Pancreas (tissue), 10 donors: ENCODE data around the gene ELMOD1. TPM values are rescaled to one million over a fixed set of nuclear protein-coding genes. Genes with fewer than 3 reads are reported as not detected.

Source experiments
- ATAC-seq, 4 donors: fragments of 200-7000 bp; cut with Tn5 transposase; one replicate each; pipeline versions ENCODE4 v1.8.0 to v1.9.1; 2020; ENCODE audit warnings: mild to moderate bottlenecking in 4 of 4, moderate library complexity in 4 of 4
- DNase-seq, 6 donors: peaks; one replicate each; pipeline ENCODE4 v3.0.0-alpha.2; 2020
- FAIRE-seq: peaks from 2 replicates; lab custom pipeline; 2012; peaks lifted over from hg19 to GRCh38; lab: Jason Lieb, UNC
- H3K27ac ChIP-seq, 4 donors: fragments of 200-600 bp; sonication (generic); 1 replicate in 3 of 4; 2 replicates in 1 of 4; pipeline versions ENCODE4 v1.5.0 to v1.8.0; 2020
- H3K27me3 ChIP-seq, 4 donors: fragments of 200-600 bp; one replicate each; pipeline ENCODE4 v1.8.0; 2021
- H3K36me3 ChIP-seq, 3 donors: fragments of 200-600 bp; sonication (generic) in 1 of 3; one replicate each; pipeline versions ENCODE4 v1.5.0 to v1.8.0; 2020 to 2021
- H3K4me1 ChIP-seq, 3 donors: fragments of 200-600 bp; one replicate each; pipeline ENCODE4 v1.8.0; 2021
- H3K4me3 ChIP-seq, 4 donors: fragments of 200-600 bp; sonication (generic) in 2 of 4; one replicate each; pipeline versions ENCODE4 v1.5.0 to v1.8.0; 2020 to 2021
- H3K9me3 ChIP-seq, 4 donors: fragments of 200-600 bp; one replicate each; pipeline ENCODE4 v1.8.0; 2021
- CTCF ChIP-seq, 4 donors: fragments of 200-600 bp; sonication (generic) in 3 of 4; IDR thresholded peaks; one replicate each; pipeline versions ENCODE4 v1.5.0 to v1.8.0; 2021; ENCODE audit warnings: antibody characterized with exemption in 4 of 4
- WGBS, 2 donors: extraction: QIAGEN DNeasy Blood & Tissue Kit; methylation state at CpG; one replicate each; pipeline ENCODE4 v1.1.7; 2013; 5-methylcytosine and 5-hydroxymethylcytosine counted together
- intact Hi-C, 3 donors: fragments of 100-400 bp; cut with DNase I; formaldehyde crosslinking; loops; one replicate each; pipeline versions ENCODE4 v1.11.1 to v1.14.2; 2022
- polyA plus RNA-seq, 2 donors: library from polyadenylated mRNA; stranded (reverse); fragments of 200-250 nt; gene quantifications; one replicate each; pipeline ENCODE4 v1.2.3, GENCODE V29; 2013
- total RNA-seq, 6 donors: library from RNA; stranded (reverse); fragmentation: NEBNext Ultra II Directional in 4 of 6; extraction: Animal tissue kit (Norgen Biotek cat#: 25700) in 4 of 6; gene quantifications; one replicate each; pipeline versions ENCODE4 v1.2.1 to v1.2.4, GENCODE V29; 2021 to 2023
- donor health status: healthy with polysubstance abuse.
- donor health status: DM: no; HTN: no; CAD: no; lungs with moderate emphysema.
- donor health status: DM: no; HTN: no; CAD: no.
- donor health status: control.
- donor health status: control.
- donor health status: Bipolar disorder and iron deficiency.
- donor health status: DM: yes; HTN: yes; CAD: no.
- donor health status: DM: no; HTN: no; CAD: no.
- donor health status: DM: no; HTN: no; CAD: no.
- donor health status: DM: yes; HTN: yes; CAD: no.

Gene ELMOD1
- total and polyA plus RNA-seq, 8 donors: 0.09 to 0.12 TPM; not detected in 6

DNA sequence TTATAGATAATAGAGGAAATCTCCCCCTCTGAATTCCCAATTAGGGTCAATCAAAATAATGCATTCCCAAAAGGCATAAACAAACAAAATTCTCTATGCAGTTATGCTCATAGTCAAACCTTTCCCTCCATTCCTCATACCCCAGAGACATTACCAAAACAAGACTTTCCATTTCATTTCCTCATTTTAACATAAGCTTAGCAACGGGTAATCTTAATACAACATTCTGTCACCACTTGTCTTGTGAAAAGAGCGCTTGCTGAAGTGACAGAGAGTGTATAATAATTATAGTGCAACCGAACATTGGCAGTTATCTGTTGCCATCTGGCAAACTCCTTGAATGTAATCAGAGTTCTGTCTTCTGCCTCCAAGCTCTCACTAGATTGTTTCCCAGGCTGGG, 122.1 kb downstream of the ELMOD1 start:
- no peak for FAIRE-seq
- no peaks in the 10 kb centered on the region for H3K4me1 ChIP-seq
- intact Hi-C loops: no loop called here
- no peaks in the 10 kb centered on the region for H3K27me3 ChIP-seq
- no peaks in the 10 kb centered on the region for H3K36me3 ChIP-seq
- WGBS, 2 donors: 30 to 36% methylated on average over 3 of the region's 3 CpGs
- H3K27ac ChIP-seq: no peak overlapping the region
- no peak for DNase-seq
- TF ChIP-seq CTCF (IDR thresholded peaks at IDR 0.05): no peak
- no peak for ATAC-seq
- no peak overlapping the region for H3K4me3 ChIP-seq
- no peaks in the 10 kb centered on the region for H3K9me3 ChIP-seq

Other genes with a start within 250 kb of the ELMOD1 start
- 1 to 10 TPM; 4.2 to 8.2 (median 6.2) TPM for gene CWF19L2, start 133.3 kb upstream of the ELMOD1 start, total RNA-seq
- gene CWF19L2, start 133.3 kb upstream of the ELMOD1 start, polyA plus RNA-seq: 10 to 100 TPM in 1 of 2 donors, 1 to 10 TPM in 1; 3.2 to 14.0 TPM
- 1 to 10 TPM; 2.2 to 3.9 (median 3.1) TPM for gene ALKBH8, start 25.4 kb upstream of the ELMOD1 start, total RNA-seq
- 1 to 10 TPM; 2.4 to 2.9 TPM for gene ALKBH8, start 25.4 kb upstream of the ELMOD1 start, polyA plus RNA-seq
- not detected for gene SLN, start 120.9 kb downstream of the ELMOD1 start, total RNA-seq
- gene SLN, start 120.9 kb downstream of the ELMOD1 start, polyA plus RNA-seq: under 1 TPM in 1 of 2 donors, not detected in 1; 0.19 TPM